IMR-90 (cell line): ENCODE results near the gene TTC27. TPM values are rescaled to one million over a fixed set of nuclear protein-coding genes. Genes with fewer than 3 reads are reported as not detected.

Experiments
- ATAC-seq: fragments of 200-7000 bp; cut with Tn5 transposase; 2 replicates; pipeline ENCODE4 v1.9.1; 2020; ENCODE audit warnings: low read depth, mild to moderate bottlenecking, moderate library complexity
- BruUV-seq: library from RNA; stranded (reverse); fragments of 400-500 nt; replicated peaks from 2 replicates; lab custom pipeline; 2021; lab: Mats Ljungman, UMichigan
- CTCF ChIA-PET: fragments of 300-600 bp; formaldehyde crosslinking; extraction: SDS; loops from one replicate; lab custom pipeline; 2021; ENCODE audit warnings: antibody characterized with exemption; lab: Yijun Ruan, JAX
- POLR2A ChIA-PET: fragments of 300-600 bp; sonication (Branson Sonifier 250); formaldehyde crosslinking; loops from one replicate; lab custom pipeline; 2022; ENCODE audit warnings: antibody characterized with exemption; ENCODE audit not compliant: unreplicated experiment; lab: Charles Lee
- DNase-seq: peaks from one replicate; pipeline ENCODE4 v3.0.0; 2013
- H2AFZ ChIP-seq: replicated peaks from 2 replicates; pipeline ENCODE3; 2013; ENCODE audit warnings: low read length, mild to moderate bottlenecking; ENCODE audit not compliant: poor library complexity
- H2AK5ac ChIP-seq: 2 replicates; pipeline ENCODE4 v1.6.1; 2013; ENCODE audit warnings: low read depth, low read length, inconsistent platforms
- H2AK9ac ChIP-seq: replicated peaks from 2 replicates; pipeline ENCODE3; 2013; ENCODE audit warnings: mild to moderate bottlenecking, low read depth, low read length, moderate library complexity; ENCODE audit not compliant: poor library complexity
- H2BK120ac ChIP-seq: 2 replicates; pipeline ENCODE4 v1.6.1; 2013; ENCODE audit warnings: low read depth, low read length, inconsistent platforms
- H2BK15ac ChIP-seq: 3 replicates; pipeline ENCODE4 v1.6.1; 2013; ENCODE audit warnings: low read depth, low read length, inconsistent platforms
- H2BK20ac ChIP-seq: 2 replicates; pipeline ENCODE4 v1.6.1; 2013; ENCODE audit warnings: low read depth, mild to moderate bottlenecking, inconsistent platforms, low read length, moderate library complexity
- H2BK5ac ChIP-seq: 2 replicates; pipeline ENCODE4 v1.6.1; 2013; ENCODE audit warnings: mild to moderate bottlenecking, low read depth, low read length, inconsistent platforms; ENCODE audit not compliant: poor library complexity, severe bottlenecking
- H3K14ac ChIP-seq: replicated peaks from 2 replicates; pipeline ENCODE4 v1.6.1; 2013; ENCODE audit warnings: low read depth, low read length, inconsistent platforms
- H3K18ac ChIP-seq: 2 replicates; pipeline ENCODE4 v1.6.1; 2013; ENCODE audit warnings: low read depth, low read length, control low read depth
- H3K23ac ChIP-seq: 2 replicates; pipeline ENCODE4 v1.6.1; 2013; ENCODE audit warnings: low read depth, low read length, inconsistent platforms
- H3K27ac ChIP-seq: 2 replicates; pipeline ENCODE4 v1.5.1; 2013; ENCODE audit warnings: mild to moderate bottlenecking, control low read depth, low read length; ENCODE audit not compliant: insufficient read depth
- H3K27me3 ChIP-seq: 2 replicates; pipeline ENCODE4 v1.6.1; 2013; ENCODE audit warnings: low read length; ENCODE audit not compliant: control insufficient read depth, insufficient read depth
- H3K36me3 ChIP-seq: 2 replicates; pipeline ENCODE4 v1.6.1; 2013; ENCODE audit warnings: low read length, mixed read lengths; ENCODE audit not compliant: control insufficient read depth, insufficient read depth
- H3K4ac ChIP-seq: 2 replicates; pipeline ENCODE4 v1.6.1; 2013; ENCODE audit warnings: low read depth, low read length, inconsistent platforms
- H3K4me1 ChIP-seq: 2 replicates; pipeline ENCODE4 v1.6.1; 2013; ENCODE audit warnings: low read length, mixed read lengths; ENCODE audit not compliant: control insufficient read depth, insufficient read depth
- H3K4me2 ChIP-seq: 2 replicates; pipeline ENCODE4 v1.6.1; 2013; ENCODE audit warnings: low read depth, mild to moderate bottlenecking, control low read depth, low read length, moderate library complexity
- H3K4me3 ChIP-seq: 2 replicates; pipeline ENCODE4 v1.5.1; 2013; ENCODE audit warnings: low read depth, mild to moderate bottlenecking, control low read depth, low read length, moderate library complexity; ENCODE audit not compliant: insufficient read depth
- H3K56ac ChIP-seq: 2 replicates; pipeline ENCODE4 v1.6.1; 2013; ENCODE audit warnings: low read length, inconsistent platforms; ENCODE audit not compliant: insufficient read depth; ENCODE audit errors: extremely low read depth
- H3K79me1 ChIP-seq, 2 experiments: 2 replicates each; pipeline ENCODE4 v1.6.1; 2013; ENCODE audit warnings: low read length in 2 of 2, inconsistent platforms in 1 of 2, low read depth in 1 of 2
- H3K9ac ChIP-seq: 2 replicates; pipeline ENCODE4 v1.6.1; 2013; ENCODE audit warnings: low read depth, low read length, control low read depth
- H3K9me1 ChIP-seq: 2 replicates; pipeline ENCODE4 v1.6.1; 2013; ENCODE audit warnings: low read length, inconsistent platforms; ENCODE audit not compliant: insufficient read depth
- H3K9me3 ChIP-seq: 2 replicates; pipeline ENCODE4 v1.6.1; 2013; ENCODE audit warnings: low read length; ENCODE audit not compliant: control insufficient read depth, insufficient read depth
- H4K20me1 ChIP-seq: 2 replicates; pipeline ENCODE4 v1.6.1; 2013; ENCODE audit warnings: low read length, inconsistent platforms; ENCODE audit not compliant: insufficient read depth
- H4K5ac ChIP-seq: 2 replicates; pipeline ENCODE4 v1.6.1; 2013; ENCODE audit warnings: mild to moderate bottlenecking, low read depth, low read length, control low read depth
- H4K8ac ChIP-seq, 2 experiments: 2 replicates each; pipeline ENCODE4 v1.6.1; 2013; ENCODE audit warnings: low read depth in 2 of 2, low read length in 2 of 2, control low read depth in 1 of 2, inconsistent platforms in 1 of 2
- H4K91ac ChIP-seq: 2 replicates; pipeline ENCODE4 v1.6.1; 2013; ENCODE audit warnings: low read depth, low read length, inconsistent platforms; ENCODE audit not compliant: insufficient read depth
- BHLHE40 ChIP-seq: fragments of 150-350 bp; IDR thresholded peaks from 2 replicates; pipeline ENCODE4 v1.6.1; 2016; ENCODE audit warnings: mild to moderate bottlenecking, low read depth, low read length
- CEBPB ChIP-seq: IDR thresholded peaks from 2 replicates; pipeline ENCODE4 v1.6.1; 2012; ENCODE audit warnings: low read depth, low read length, improper control_type of control experiment
- CTCF ChIP-seq: conservative IDR thresholded peaks from 2 replicates; pipeline ENCODE4 v1.5.1; 2012; ENCODE audit warnings: mild to moderate bottlenecking, low read depth, low read length, improper control_type of control experiment
- ELK1 ChIP-seq: fragments of 150-350 bp; IDR thresholded peaks from 2 replicates; pipeline ENCODE4 v1.6.1; 2016; ENCODE audit warnings: low read depth, mild to moderate bottlenecking, low read length, moderate library complexity, borderline replicate concordance
- FOS ChIP-seq: fragments of 150-350 bp; IDR thresholded peaks from 2 replicates; pipeline ENCODE4 v1.6.1; 2016; ENCODE audit warnings: low read depth, low read length
- MAFK ChIP-seq: IDR thresholded peaks from 2 replicates; pipeline ENCODE4 v1.6.1; 2012; ENCODE audit warnings: low read depth, low read length, improper control_type of control experiment
- MAZ ChIP-seq: IDR thresholded peaks from 2 replicates; pipeline ENCODE4 v1.6.1; 2012; ENCODE audit warnings: low read depth, mild to moderate bottlenecking, low read length, improper control_type of control experiment, moderate library complexity, borderline replicate concordance
- MXI1 ChIP-seq: IDR thresholded peaks from 2 replicates; pipeline ENCODE4 v1.6.1; 2012; ENCODE audit warnings: low read depth, mild to moderate bottlenecking, low read length, moderate library complexity, borderline replicate concordance
- NFE2L2 ChIP-seq: fragments of 150-350 bp; IDR thresholded peaks from 2 replicates; pipeline ENCODE4 v1.6.1; 2016; ENCODE audit warnings: low read depth, mild to moderate bottlenecking, low read length
- RAD21 ChIP-seq: IDR thresholded peaks from 2 replicates; pipeline ENCODE4 v1.6.1; 2012; ENCODE audit warnings: low read length, improper control_type of control experiment
- RCOR1 ChIP-seq: IDR thresholded peaks from 2 replicates; pipeline ENCODE4 v1.6.1; 2012; ENCODE audit warnings: mild to moderate bottlenecking, low read length, improper control_type of control experiment; ENCODE audit not compliant: insufficient replicate concordance
- RFX5 ChIP-seq: IDR thresholded peaks from 2 replicates; pipeline ENCODE4 v1.8.0; 2012; ENCODE audit warnings: low read depth, mild to moderate bottlenecking, low read length, moderate library complexity
- SMC3 ChIP-seq: fragments of 150-350 bp; IDR thresholded peaks from 2 replicates; pipeline ENCODE4 v1.6.1; 2016; ENCODE audit warnings: low read depth, mild to moderate bottlenecking, antibody characterized with exemption, low read length, moderate library complexity
- USF2 ChIP-seq: fragments of 150-350 bp; IDR thresholded peaks from 2 replicates; pipeline ENCODE4 v1.6.1; 2017; ENCODE audit warnings: mild to moderate bottlenecking, antibody characterized with exemption, low read length, low read depth
- WGBS, 2 experiments: methylation state at CpG; one replicate each; pipeline versions ENCODE4 v1.1.5 to v1.1.7; 2013; ENCODE audit warnings: missing lambda C conversion rate in 2 of 2; ENCODE audit not compliant: insufficient read length in 1 of 2; ENCODE audit errors: extremely low coverage in 2 of 2; 5-methylcytosine and 5-hydroxymethylcytosine counted together
- dilution Hi-C: fragments of 300-500 bp; cut with HindIII; formaldehyde crosslinking; loops from one replicate; pipeline ENCODE4 v1.14.3; 2018; ENCODE audit warnings: low sequenced_read_pairs; ENCODE audit not compliant: unreplicated experiment
- in situ Hi-C: fragments of 300-500 bp; cut with MboI; formaldehyde crosslinking; loops from 3 replicates; pipeline ENCODE4 v1.14.3; 2019; ENCODE audit warnings: low sequenced_read_pairs, inconsistent platforms, mixed read lengths
- intact Hi-C: fragments of 100-400 bp; cut with micrococcal nuclease; formaldehyde crosslinking; loops from 2 replicates; pipeline ENCODE4 v1.10.0; 2022
- polyA plus RNA-seq, 3 experiments: library from polyadenylated mRNA; depleted of rRNA; stranded (reverse); fragments of >200 nt; gene quantifications; 2 replicates each; pipeline ENCODE4 v1.2.3, GENCODE V29; 2012; ENCODE audit warnings: low replicate concordance in 1 of 3
- total RNA-seq: library from RNA; depleted of rRNA; stranded (reverse); fragments of >200 nt; gene quantifications from 2 replicates; pipeline ENCODE4 v1.2.3, GENCODE V29; 2012

The TTC27 gene
- total and polyA plus RNA-seq, 2 of the 4 experiments (the other 2 are of a cell fraction) = 12.7 to 30.5 TPM

- Histone ChIP-seq H3K9me1 (no peaks in the 10 kb centered on the region), H3K4me3 (no peak overlapping the region), H2BK5ac (no peak overlapping the region), H3K14ac (no peak overlapping the region), H4K8ac (no peak overlapping the region), H3K9me3 (no peaks in the 10 kb centered on the region), H3K4me2 (no peak overlapping the region), H2AK9ac (no peak overlapping the region), H3K23ac (no peak overlapping the region), H2AFZ (no peak overlapping the region), H4K5ac (no peak overlapping the region), H3K18ac (no peak overlapping the region), H3K27me3 (no peaks in the 10 kb centered on the region), H3K79me1 (no peaks in the 10 kb centered on the region), H3K9ac (no peak overlapping the region), H3K4me1 (no peaks in the 10 kb centered on the region), H2BK120ac (no peak overlapping the region), H4K20me1 (no peaks in the 10 kb centered on the region), H3K36me3 (no peaks in the 10 kb centered on the region; the same call in 1 of the 2 replicates), H2BK20ac (no peak overlapping the region), H2BK15ac (no peak overlapping the region), H3K27ac (no peak overlapping the region), H3K56ac (no peak overlapping the region), H3K4ac (no peak overlapping the region), H4K91ac (no peak overlapping the region), H2AK5ac (no peak overlapping the region)
- dilution Hi-C loops (no loop called here), intact Hi-C loops (no loop called here), in situ Hi-C loops (no loop called here)
- ATAC-seq (peak; percentile 37; the same call in 1 of the 2 replicates), DNase-seq (peak; percentile 29)
- BruUV-seq = no TSS peak
- CTCF ChIA-PET = no interaction called here
- WGBS, 2 experiments = no CpG with 5 or more reads among the region's 3 CpGs
- POLR2A ChIA-PET = no interaction called here
- no peak for TF ChIP-seq MXI1
- no peak for TF ChIP-seq MAZ
- TF ChIP-seq CEBPB = no peak
- TF ChIP-seq CTCF = no peak
- TF ChIP-seq USF2 = no peak
- no peak for TF ChIP-seq RAD21
- no peak for TF ChIP-seq RFX5
- TF ChIP-seq NFE2L2 = no peak
- TF ChIP-seq BHLHE40 = no peak
- TF ChIP-seq MAFK = no peak
- no peak for TF ChIP-seq SMC3
- no peak for TF ChIP-seq ELK1
- TF ChIP-seq RCOR1 = no peak
- TF ChIP-seq FOS = no peak
Measured at GRCh38 chr2:32812316-32812715, 184.5 kb downstream of the TTC27 start.
